Keratinocyte (primary cell): Measurements from ENCODE around the gene GNG14. TPM values are rescaled to one million over a fixed set of nuclear protein-coding genes. Genes with fewer than 3 reads are reported as not detected.

Experiments used
- DNase-seq: peaks from one replicate; pipeline ENCODE4 v3.0.0-alpha.2; 2011; ENCODE audit warnings: low read depth, missing footprints, low spot score
- FAIRE-seq: peaks from 2 replicates; lab custom pipeline; 2011; peaks lifted over from hg19 to GRCh38; lab: Jason Lieb, UNC
- H2AFZ ChIP-seq: 2 replicates; pipeline ENCODE4 v1.6.0; 2012; ENCODE audit warnings: low read length, control low read depth, inconsistent platforms; ENCODE audit not compliant: control insufficient read depth
- H3K27ac ChIP-seq: 2 replicates; pipeline ENCODE4 v1.5.1; 2011; ENCODE audit warnings: low read length; ENCODE audit not compliant: control insufficient read depth, insufficient read depth
- H3K27me3 ChIP-seq: 3 replicates; pipeline ENCODE4 v1.6.0; 2011; ENCODE audit warnings: low read length; ENCODE audit not compliant: control insufficient read depth, insufficient read depth; ENCODE audit errors: extremely low read depth
- H3K36me3 ChIP-seq, 2 experiments: 2 replicates in 1 of 2; 3 replicates in 1 of 2; pipeline ENCODE4 v1.5.1; 2011; ENCODE audit warnings: low read length in 2 of 2, mild to moderate bottlenecking in 1 of 2; ENCODE audit not compliant: control insufficient read depth in 2 of 2, insufficient read depth in 2 of 2; ENCODE audit errors: extremely low read depth in 1 of 2
- H3K4me1 ChIP-seq: 3 replicates; pipeline ENCODE4 v1.5.1; 2011; ENCODE audit warnings: low read length; ENCODE audit not compliant: control insufficient read depth, insufficient read depth; ENCODE audit errors: extremely low read depth
- H3K4me2 ChIP-seq: 3 replicates; pipeline ENCODE4 v1.6.0; 2011; ENCODE audit warnings: low read depth, low read length; ENCODE audit not compliant: control insufficient read depth, insufficient read depth; ENCODE audit errors: extremely low read depth
- H3K4me3 ChIP-seq, 3 experiments: fragments of 200-600 bp in 1 of 3; sonication (generic) in 1 of 3; 2 replicates in 2 of 3; 3 replicates in 1 of 3; pipeline ENCODE4 v1.5.1; 2011 to 2016; ENCODE audit warnings: low read length in 3 of 3, mild to moderate bottlenecking in 3 of 3, control low read depth in 2 of 3, inconsistent platforms in 1 of 3, low read depth in 1 of 3, mixed read lengths in 1 of 3, mixed run types in 1 of 3, moderate library complexity in 1 of 3; ENCODE audit not compliant: control insufficient read depth in 2 of 3, insufficient read depth in 2 of 3; ENCODE audit errors: extremely low read depth in 1 of 3
- H3K79me2 ChIP-seq: 2 replicates; pipeline ENCODE4 v1.6.0; 2012; ENCODE audit warnings: low read length; ENCODE audit not compliant: control insufficient read depth, insufficient read depth
- H3K9ac ChIP-seq: 3 replicates; pipeline ENCODE4 v1.6.0; 2011; ENCODE audit warnings: low read length; ENCODE audit not compliant: control insufficient read depth, insufficient read depth; ENCODE audit errors: extremely low read depth
- H3K9me1 ChIP-seq: 3 replicates; pipeline ENCODE4 v1.6.0; 2011; ENCODE audit warnings: low read length; ENCODE audit not compliant: control insufficient read depth, insufficient read depth; ENCODE audit errors: extremely low read depth
- H3K9me3 ChIP-seq: 2 replicates; pipeline ENCODE4 v1.5.1; 2012; ENCODE audit warnings: low read depth, low read length; ENCODE audit not compliant: control insufficient read depth
- H4K20me1 ChIP-seq: 3 replicates; pipeline ENCODE4 v1.6.0; 2011; ENCODE audit warnings: low read length; ENCODE audit not compliant: control insufficient read depth, insufficient read depth; ENCODE audit errors: extremely low read depth
- CTCF ChIP-seq, 3 experiments: IDR thresholded peaks in 1 of 3; conservative IDR thresholded peaks in 1 of 3; optimal IDR thresholded peaks in 1 of 3; 2 replicates in 2 of 3; 3 replicates in 1 of 3; pipeline versions ENCODE3 to v1.5.1; 2011; ENCODE audit warnings: low read length in 3 of 3, mild to moderate bottlenecking in 3 of 3, moderate library complexity in 2 of 3, control low read depth in 1 of 3, inconsistent platforms in 1 of 3; ENCODE audit not compliant: insufficient read depth in 2 of 3; ENCODE audit errors: extremely low read depth in 1 of 3
- EZH2 ChIP-seq: IDR thresholded peaks from one replicate; pipeline ENCODE4 v1.6.1; 2012; ENCODE audit warnings: inconsistent platforms, mild to moderate bottlenecking, low read length, moderate library complexity
- dilution Hi-C: fragments of 300-500 bp; cut with MboI; formaldehyde crosslinking; loops from one replicate; pipeline ENCODE4 v1.7.0; 2020; ENCODE audit warnings: low sequenced_read_pairs; ENCODE audit not compliant: extremely low pct_ligation_motif_present
- polyA plus RNA-seq, 5 experiments: library from polyadenylated mRNA; depleted of rRNA in 3 of 5; stranded (reverse) in 3 of 5; stranded (forward) in 1 of 5; unstranded in 1 of 5; fragments of >200 nt; gene quantifications; 1 replicate in 1 of 5; 2 replicates in 3 of 5; 3 replicates in 1 of 5; pipeline versions ENCODE4 v1.2.1 to v1.2.3, GENCODE V29; 2011 to 2012; ENCODE audit warnings: missing spikeins in 2 of 5, low read depth in 1 of 5, low replicate concordance in 1 of 5

The GNG14 gene
- polyA plus RNA-seq, 1 donor (not counting 4 experiments of a cell fraction or from before 2014, with no cell fraction given) = not detected

GRCh38 chr19:12668346-12668745, 19.5 kb upstream of the GNG14 start:
- peak overlapping the region; percentile 99 for H3K27ac ChIP-seq

DNA sequence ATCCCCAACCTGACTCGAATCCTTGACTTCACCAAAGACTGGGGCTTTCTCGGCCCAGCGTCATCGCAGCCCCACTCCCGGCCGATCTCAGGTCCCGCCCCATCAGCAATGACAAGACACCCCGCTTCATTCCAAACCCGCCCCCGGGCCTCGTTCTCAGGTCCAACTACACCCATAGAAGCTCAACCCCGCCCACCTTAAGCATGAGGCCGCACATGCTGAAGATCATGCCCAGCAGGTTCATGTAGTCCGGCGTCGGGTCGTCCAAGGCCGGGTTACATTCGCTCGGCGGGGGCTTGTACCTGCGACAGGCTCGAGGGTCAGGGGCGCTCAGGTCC, 18.9 kb upstream of the GNG14 start:
- Histone ChIP-seq H2AFZ (peak overlapping the region; percentile 92), H3K27ac (peak overlapping the region; percentile 99), H3K4me3 (peak overlapping the region; percentile 68 to 100 (median 91)), H3K9me1 (no peaks in the 10 kb centered on the region), H3K36me3 (peaks cover 10 to 19% of the 10 kb centered on the region in 2 experiments), H4K20me1 (no peaks in the 10 kb centered on the region), H3K27me3 (no peaks in the 10 kb centered on the region), H3K9me3 (no peaks in the 10 kb centered on the region), H3K79me2 (peaks cover 46% of the 10 kb centered on the region), H3K9ac (peak overlapping the region; percentile 94), H3K4me2 (peak overlapping the region; percentile 95), H3K4me1 (peaks cover 34% of the 10 kb centered on the region)
- FAIRE-seq (no peak), DNase-seq (peak; percentile 59)
- dilution Hi-C loops = no loop called here
- no peak for TF ChIP-seq EZH2
- no peak for TF ChIP-seq CTCF (optimal IDR thresholded peaks at IDR 0.05 in 1 of 3, IDR thresholded peaks at IDR 0.05 in 1 of 3, conservative IDR thresholded peaks at IDR 0.05 in 1 of 3; ENCODE audit: extremely low read depth in 1 of 3, insufficient read depth in 2 of 3, low read length in 3 of 3)

More at GRCh38 chr19:12668346-12668745, 19.5 kb upstream of the GNG14 start:
- Histone ChIP-seq H3K36me3 (peaks cover 13 to 20% of the 10 kb centered on the region in 2 experiments), H4K20me1 (no peaks in the 10 kb centered on the region), H3K4me2 (peak overlapping the region; percentile 95), H3K4me1 (peaks cover 34% of the 10 kb centered on the region), H3K9me1 (no peaks in the 10 kb centered on the region), H3K79me2 (peaks cover 46% of the 10 kb centered on the region), H3K9me3 (no peaks in the 10 kb centered on the region), H3K4me3 (peak overlapping the region; percentile 68 to 100 (median 91)), H2AFZ (no peak overlapping the region), H3K9ac (peak overlapping the region; percentile 94), H3K27me3 (no peaks in the 10 kb centered on the region)
- DNase-seq = no peak
- dilution Hi-C loops = no loop called here
- no peak for FAIRE-seq
- TF ChIP-seq CTCF (optimal IDR thresholded peaks at IDR 0.05 in 1 of 3, IDR thresholded peaks at IDR 0.05 in 1 of 3, conservative IDR thresholded peaks at IDR 0.05 in 1 of 3; ENCODE audit: extremely low read depth in 1 of 3, insufficient read depth in 2 of 3, low read length in 3 of 3) (no peak), EZH2 (no peak)
